HG03135 (cell line): ENCODE results near the gene FAM151B.
"Not testable (repeated sequence)": the region's sequence is repeated elsewhere in the genome, so short reads cannot be mapped to it uniquely, and the experiment has no call there.

Experiments used
- ATAC-seq: cut with Tn5 transposase; IDR thresholded peaks from one replicate; pipeline ENCODE4 v1.9.1; 2021; ENCODE audit warnings: mild to moderate bottlenecking, moderate library complexity; ENCODE audit not compliant: unreplicated experiment

The FAM151B gene

GRCh38 chr5:80487829-80488721 is at the start of gene FAM151B:
FAM151B (plus strand) TSS chr5:80488100; CDS start chr5:80488124, 24 bp downstream.
- ATAC-seq, result peak; percentile 88

DNA sequence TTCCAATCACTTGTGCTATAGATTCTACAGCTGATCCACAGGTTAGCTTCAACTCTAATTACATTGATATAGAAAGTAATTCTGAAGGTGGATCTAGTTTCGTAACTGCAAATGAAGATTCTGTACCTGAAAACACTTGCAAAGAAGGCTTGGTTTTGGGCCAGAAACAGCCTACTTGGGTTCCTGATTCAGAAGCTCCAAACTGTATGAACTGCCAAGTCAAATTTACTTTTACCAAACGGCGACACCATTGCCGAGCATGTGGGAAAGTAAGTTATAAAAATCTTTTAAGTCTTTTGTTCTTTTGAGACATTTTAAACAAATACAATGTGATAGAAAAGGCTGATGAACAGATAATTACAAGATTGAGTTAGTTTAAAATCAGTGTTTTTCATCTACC is 49.2 kb upstream of the FAM151B start:
- no peak for ATAC-seq

- ATAC-seq, result no peak
Observed at GRCh38 chr5:80439213-80439612, 48.7 kb upstream of the FAM151B start.

DNA sequence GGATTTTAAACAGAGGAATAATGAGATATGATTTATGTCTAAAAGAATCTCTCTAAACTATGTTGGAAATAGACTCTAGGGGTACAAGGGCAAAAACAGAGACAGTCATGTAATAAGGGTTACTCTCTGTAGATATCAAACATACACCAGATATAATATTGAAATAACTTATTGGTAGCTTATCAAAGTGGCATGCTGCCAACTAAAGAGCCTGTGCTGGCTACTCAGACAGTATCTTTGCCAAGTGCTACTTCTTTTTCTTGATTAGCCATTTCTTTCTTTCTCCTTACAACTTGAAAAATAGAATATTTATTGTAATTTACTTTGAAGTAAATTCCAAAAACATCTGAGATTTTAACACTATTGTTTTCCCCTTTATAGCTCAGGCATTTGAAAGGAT is 45.2 kb upstream of the FAM151B start:
- ATAC-seq, result no peak

- no peak for ATAC-seq
Observed at GRCh38 chr5:80453366-80453765, 34.5 kb upstream of the FAM151B start.

- ATAC-seq, result no peak
Observed at GRCh38 chr5:80463269-80463668, 24.6 kb upstream of the FAM151B start.

DNA sequence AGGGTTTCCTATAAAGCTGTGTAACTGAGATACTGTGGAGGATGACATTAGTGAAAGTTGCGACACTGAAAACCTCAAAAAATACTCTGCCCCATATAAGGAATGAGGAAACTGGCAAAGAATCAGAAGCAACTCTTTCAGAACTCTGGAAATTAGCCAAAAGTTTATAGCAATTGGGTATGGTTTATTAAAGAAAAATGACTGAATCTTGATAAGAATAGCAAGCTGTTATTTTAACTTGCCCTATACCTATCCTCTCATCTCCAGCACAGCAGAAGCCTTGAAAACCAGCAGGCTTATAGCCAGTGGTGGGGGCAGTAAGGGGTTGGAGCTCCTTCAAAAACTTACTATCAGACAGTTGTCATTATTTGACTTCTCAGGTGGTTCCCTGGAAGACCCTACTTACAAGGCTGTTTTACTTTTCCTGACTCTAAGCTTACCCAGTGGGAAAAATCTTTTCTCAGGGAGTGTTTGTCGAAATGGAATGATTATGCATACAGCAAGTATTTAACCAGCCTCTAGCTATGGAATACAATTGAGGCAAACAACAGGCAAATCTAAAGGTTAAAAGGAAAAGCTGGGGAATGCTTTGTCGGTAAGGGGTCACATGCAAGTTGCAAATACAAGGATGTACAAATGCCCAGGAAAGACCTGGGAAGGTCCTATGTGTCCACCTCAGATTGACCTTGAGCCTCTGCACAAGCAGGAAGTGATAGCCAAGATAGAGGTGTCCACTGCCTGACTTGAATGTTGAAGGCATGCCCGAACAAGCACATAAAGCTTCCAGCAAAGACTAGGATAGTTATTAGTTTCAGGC is 21.0 kb upstream of the FAM151B start:
- no peak for ATAC-seq

DNA sequence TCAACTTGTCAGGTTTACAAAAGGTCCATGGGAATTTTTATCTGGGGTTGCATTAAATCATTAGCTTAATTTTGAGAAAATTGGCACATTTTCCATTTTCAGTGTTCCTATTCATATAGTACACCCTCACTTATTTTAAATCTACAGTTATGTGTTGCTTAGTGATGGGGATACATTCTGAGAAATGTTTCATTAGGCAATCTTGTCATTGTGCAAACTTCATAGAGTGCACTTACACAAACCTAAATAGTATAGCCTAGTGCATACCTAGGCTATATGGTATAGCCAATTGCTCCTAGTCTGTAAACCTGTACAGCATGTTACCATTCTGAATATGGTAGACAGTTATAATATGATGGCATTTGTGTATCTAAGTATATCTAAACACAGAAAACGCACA is 19.8 kb upstream of the FAM151B start:
- no peak for ATAC-seq

DNA sequence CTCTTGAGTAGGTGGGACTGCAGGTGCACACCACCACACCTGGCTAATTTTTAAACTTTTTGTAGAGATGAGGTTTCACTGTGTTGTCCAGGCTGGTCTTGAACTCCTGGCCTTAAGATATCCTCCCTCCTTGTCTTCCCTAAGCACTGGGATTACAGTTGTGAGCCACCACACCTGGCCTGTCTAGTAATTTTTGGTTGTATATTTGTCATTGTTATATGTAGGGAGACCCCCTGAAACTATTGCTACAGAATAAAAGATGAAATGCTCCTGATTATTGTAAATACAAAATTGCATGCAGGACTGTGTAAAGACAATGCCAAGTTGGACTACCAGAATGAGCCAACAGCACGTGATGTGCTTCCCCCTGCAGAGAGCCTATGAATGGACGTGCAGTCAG is 17.3 kb upstream of the FAM151B start:
- not testable (repeated sequence) for ATAC-seq

GRCh38 chr5:80474929-80475328 is 13.0 kb upstream of the FAM151B start:
- ATAC-seq, result no peak

DNA sequence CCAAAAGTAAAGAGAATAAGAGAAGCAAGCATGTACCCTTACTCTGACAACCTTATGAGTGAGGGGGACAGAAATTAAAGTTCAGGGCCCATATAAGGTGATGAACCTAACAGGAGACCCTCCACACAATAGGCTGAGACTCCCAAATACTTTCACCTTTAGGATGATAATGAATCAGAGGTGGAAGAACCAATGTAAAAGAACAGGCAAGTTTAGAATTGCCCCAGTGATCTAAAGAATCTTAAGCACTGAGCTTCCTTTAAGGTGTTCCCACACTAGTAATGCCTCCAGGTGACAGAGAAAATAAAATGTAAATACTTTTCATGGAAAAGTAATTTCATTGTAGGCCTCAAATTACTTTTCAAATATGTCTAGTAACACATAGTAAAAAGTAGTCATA is 8.2 kb upstream of the FAM151B start:
- no peak for ATAC-seq

DNA sequence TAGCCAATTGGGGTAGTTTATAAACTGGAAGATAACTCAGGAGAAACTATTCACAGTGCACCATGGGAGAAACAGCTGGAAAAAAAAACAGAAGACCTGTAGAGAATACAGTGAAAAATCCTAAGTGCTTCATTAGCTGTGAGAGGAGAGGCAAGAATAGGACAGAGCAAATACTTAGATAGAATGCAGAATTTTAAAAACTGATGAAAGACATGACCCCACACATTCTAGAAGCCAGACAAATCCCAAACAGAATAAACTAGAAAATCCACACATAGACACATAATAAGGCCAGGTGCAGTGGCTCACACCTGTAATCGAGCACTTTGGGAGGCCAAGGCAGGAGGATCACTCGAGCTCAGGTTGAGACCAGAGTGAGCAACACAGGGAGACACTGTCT is 7.5 kb upstream of the FAM151B start:
- no peak for ATAC-seq

- ATAC-seq, result peak; percentile 70
Observed at GRCh38 chr5:80481019-80481893, 6.6 kb upstream of the FAM151B start.

GRCh38 chr5:80482578-80482977 is 5.3 kb upstream of the FAM151B start:
- ATAC-seq, result no peak

DNA sequence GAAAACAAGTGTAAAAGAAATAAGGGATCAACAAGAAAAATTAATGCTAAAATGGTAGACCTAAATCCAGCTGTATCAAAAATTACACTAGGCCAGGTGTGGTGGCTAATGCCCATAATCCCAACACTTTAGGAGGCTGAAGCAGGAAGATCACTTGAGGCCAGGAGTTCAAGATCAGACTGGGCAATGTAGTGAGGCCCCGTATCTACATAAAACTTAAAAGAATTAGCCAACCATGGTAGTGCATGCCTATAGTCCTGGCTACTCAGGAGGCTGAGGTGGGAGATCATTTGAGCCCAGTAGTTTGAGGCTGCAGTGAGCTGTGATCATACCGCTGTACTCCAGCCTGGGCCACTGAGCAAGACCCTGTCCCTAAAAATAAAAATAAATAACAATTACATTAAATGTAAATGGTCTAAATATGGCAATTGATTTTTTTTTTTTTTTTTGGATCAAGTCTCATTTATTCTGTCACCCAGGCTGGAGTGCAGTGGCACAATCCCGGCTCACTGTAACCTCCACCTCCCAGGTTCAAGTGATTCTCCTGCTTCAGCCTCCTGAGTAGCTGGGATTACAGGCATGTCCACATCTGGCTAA is 4.2 kb upstream of the FAM151B start:
- ATAC-seq, result no peak

DNA sequence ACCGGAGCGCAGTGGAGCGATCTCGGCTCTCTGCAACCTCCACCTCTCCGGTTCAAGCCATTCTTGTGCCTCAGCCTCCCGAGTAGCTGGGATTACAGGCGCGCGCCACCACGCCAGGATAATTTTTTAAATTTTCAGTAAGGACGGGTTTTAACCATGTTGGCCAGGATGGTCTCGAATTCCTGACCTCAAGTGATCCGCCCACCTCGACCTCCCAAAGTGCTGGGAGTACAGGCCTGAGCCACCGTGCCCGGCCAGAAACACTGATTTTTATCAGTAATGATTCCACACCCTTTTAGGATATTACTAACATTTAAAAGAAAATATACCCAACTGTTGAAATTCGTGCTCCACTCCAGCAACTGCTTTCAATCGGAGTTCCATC is 464 bp upstream of the FAM151B start:
- ATAC-seq, result no peak

DNA sequence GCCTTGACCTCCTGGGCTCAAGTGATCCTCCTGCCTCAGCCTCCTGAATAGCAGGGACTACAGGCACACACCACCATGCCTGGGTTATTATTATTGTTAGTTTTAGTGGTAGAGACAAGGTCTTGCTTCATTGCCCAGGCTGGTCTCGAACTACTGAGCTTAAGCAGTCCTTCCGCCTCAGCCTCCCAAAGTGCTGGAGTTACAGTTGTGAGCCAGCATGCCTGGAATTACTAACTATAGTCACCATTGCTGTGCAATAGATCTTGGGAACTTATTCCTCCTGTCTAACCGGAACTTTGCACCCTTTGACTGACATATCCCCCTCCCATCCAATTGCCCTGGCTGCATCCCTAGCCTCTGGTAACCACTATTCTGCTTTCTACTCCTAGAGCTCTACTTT is 3.4 kb downstream of the FAM151B start:
- no peak for ATAC-seq

GRCh38 chr5:80492741-80493140 is 4.8 kb downstream of the FAM151B start:
- ATAC-seq, result no peak

- not testable (repeated sequence) for ATAC-seq
Observed at GRCh38 chr5:80493443-80493842, 5.5 kb downstream of the FAM151B start.

GRCh38 chr5:80495891-80496290 is 8.0 kb downstream of the FAM151B start:
- ATAC-seq, result no peak

DNA sequence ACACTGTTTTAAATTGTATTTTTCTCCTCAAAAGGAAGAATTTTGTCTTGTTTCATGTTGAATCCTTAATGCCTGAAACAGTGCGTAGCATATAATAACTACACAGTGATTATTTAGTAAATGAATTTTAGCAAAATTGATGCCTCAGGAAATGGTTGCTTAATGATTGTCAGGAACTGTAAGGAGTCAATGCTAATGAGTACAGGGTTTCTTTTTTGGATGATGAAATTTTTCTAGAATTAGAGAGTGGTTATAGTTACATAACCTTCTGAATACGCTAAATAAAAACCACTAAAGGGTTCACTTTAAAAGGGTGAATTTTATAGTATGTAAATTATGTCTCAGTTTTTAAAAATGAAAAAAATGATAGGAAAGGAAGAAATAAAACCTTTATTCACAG is 14.9 kb downstream of the FAM151B start:
- ATAC-seq, result no peak
